NCI-H2196 (cell line): ENCODE measurements around the gene WDFY3.

ENCODE experiments used
- DNase-seq: peaks from one replicate; lab custom pipeline; 2025; ENCODE audit not compliant: unreplicated experiment; lab: John Stamatoyannopoulos, UW

Gene WDFY3

GRCh38 chr4:84638092-84638491 lies 328.4 kb downstream of the WDFY3 start:
- DNase-seq, result no peak

- no peak for DNase-seq
Measured at GRCh38 chr4:84634961-84635360, 331.5 kb downstream of the WDFY3 start.

GRCh38 chr4:84632092-84632491 lies 334.4 kb downstream of the WDFY3 start:
- DNase-seq, result no peak

DNA sequence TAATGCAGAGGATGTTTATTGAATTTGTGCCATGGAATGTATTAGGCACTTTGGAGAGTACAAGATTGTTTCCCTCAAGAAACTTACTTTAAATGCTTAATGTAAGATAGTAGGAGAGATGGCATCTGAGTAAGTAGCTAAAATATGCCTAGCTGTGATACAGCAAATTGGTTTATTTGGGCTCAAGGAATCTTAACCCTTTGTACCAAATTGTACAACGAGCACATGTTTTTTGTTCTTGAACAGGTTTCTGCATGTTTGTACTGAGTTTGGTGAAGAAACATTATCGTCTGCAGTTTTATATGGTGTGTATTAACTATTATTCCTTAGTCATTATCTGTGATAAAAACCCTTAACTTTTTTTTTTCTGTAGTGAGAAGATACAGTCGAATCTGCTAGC lies 334.9 kb downstream of the WDFY3 start:
- no peak for DNase-seq

DNA sequence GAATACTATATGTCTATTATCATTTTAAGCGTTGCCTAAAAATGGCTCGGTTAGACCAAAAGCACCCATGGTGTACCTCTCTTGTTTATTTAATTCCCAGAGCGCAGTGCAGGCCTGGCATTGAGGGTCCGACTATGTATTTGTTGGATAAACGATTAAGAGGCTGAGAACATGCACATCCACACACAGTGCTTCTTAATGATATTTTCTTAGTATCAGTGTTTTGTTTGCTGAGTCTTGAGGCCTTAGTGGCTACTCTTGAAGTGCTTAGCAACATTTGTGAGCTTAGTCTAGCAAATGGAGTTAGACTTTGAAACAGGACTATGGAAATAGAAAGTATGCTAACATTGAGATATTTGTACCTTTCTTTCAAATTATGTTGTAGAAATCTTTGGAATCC lies 339.8 kb downstream of the WDFY3 start:
- no peak for DNase-seq

DNA sequence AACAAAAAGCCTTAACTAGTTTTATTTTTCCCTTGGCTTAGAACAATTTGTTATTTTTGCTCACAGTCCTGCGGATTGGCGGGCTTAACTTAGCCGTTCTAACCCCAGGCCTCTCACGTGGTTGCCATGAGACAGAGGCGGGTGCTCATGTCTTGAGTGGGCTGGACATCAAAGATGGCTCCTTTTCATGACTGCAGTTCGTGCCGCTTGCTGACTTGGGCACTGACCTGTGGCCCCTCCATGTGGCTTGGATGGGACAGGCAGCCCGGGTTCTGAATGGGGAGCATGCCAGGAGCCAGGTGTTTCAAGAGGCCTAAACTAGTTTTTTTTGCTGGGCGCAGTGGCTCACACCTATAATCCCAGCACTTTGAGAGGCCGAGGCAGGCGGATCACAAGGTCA lies 342.8 kb downstream of the WDFY3 start:
- no peak for DNase-seq

DNA sequence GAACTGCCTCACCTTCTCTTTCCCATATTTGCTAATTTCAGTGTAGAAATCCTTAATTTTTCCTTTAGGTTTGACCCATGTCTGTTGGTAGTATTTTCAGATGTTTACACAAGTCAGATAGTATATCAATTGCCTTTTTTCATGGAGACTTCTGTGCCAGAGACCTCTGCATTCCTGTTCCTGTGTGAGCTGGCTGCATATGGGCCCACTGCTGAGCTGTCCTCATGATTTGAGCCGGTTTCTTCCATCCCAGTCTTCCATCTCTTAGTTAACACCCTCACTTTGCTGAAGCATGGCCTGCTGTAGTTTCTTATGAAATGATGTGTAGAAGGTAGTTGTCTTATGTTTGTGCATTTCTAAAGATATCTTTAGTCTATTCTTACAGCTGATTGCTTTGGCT lies 343.5 kb downstream of the WDFY3 start:
- no peak for DNase-seq
